ENCODE results near the gene MRTFB.

DNA sequence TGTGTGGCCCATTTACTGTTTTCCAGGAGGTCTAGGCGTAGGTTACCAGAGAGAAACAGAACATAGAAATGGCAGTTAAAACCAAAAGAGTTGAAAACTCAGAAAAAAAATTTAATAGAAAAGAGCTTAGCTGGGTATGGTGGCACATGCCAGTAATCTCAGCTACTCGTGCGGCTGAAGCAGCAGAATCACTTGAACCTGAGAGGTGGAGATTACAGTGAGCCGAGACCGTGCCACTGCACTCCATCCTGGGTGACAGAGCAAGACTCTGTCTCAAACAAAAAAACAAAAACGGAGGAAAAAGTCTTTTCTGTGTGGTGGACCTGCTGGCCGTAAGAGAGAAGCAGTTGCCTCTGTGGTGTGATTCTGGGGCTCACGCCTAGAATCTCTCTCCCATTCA, 35.8 kb downstream of the MRTFB start:
- TF ChIP-seq POLR2A (IDR thresholded peaks at IDR 0.05) = no peak
- TF ChIP-seq, protein P1, sequence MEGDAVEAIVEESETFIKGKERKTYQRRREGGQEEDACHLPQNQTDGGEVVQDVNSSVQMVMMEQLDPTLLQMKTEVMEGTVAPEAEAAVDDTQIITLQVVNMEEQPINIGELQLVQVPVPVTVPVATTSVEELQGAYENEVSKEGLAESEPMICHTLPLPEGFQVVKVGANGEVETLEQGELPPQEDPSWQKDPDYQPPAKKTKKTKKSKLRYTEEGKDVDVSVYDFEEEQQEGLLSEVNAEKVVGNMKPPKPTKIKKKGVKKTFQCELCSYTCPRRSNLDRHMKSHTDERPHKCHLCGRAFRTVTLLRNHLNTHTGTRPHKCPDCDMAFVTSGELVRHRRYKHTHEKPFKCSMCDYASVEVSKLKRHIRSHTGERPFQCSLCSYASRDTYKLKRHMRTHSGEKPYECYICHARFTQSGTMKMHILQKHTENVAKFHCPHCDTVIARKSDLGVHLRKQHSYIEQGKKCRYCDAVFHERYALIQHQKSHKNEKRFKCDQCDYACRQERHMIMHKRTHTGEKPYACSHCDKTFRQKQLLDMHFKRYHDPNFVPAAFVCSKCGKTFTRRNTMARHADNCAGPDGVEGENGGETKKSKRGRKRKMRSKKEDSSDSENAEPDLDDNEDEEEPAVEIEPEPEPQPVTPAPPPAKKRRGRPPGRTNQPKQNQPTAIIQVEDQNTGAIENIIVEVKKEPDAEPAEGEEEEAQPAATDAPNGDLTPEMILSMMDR (IDR thresholded peaks at IDR 0.05) = no peak

Data from lower leg skin (tissue), 3 donors.